Calu3 (cell line): ENCODE measurements around the gene PTGFRN. TPM values are rescaled to one million over a fixed set of nuclear protein-coding genes. Genes with fewer than 3 reads are reported as not detected.

Experiments used
- BruUV-seq: library from RNA; stranded (reverse); fragments of 400-500 nt; replicated peaks from 2 replicates; lab custom pipeline; 2021; lab: Mats Ljungman, UMichigan
- CTCF ChIA-PET: fragments of 300-600 bp; sonication (Branson Sonifier 250); formaldehyde crosslinking; loops from one replicate; lab custom pipeline; 2022; ENCODE audit warnings: antibody characterized with exemption; lab: Charles Lee
- DNase-seq: peaks from one replicate; pipeline ENCODE4 v3.0.0; 2022
- H3K27ac Mint-ChIP-seq: one replicate; pipeline ENCODE4 v1.8.0; 2022; ENCODE audit warnings: mixed read lengths; ENCODE audit not compliant: unreplicated experiment
- H3K27me3 Mint-ChIP-seq: one replicate; pipeline ENCODE4 v1.8.0; 2022; ENCODE audit warnings: mixed read lengths; ENCODE audit not compliant: unreplicated experiment
- H3K36me3 Mint-ChIP-seq: one replicate; pipeline ENCODE4 v1.8.0; 2022; ENCODE audit warnings: mild to moderate bottlenecking, moderate library complexity, mixed read lengths; ENCODE audit not compliant: insufficient read depth, unreplicated experiment
- H3K4me1 Mint-ChIP-seq: one replicate; pipeline ENCODE4 v1.8.0; 2022; ENCODE audit warnings: mild to moderate bottlenecking, low read depth, mixed read lengths; ENCODE audit not compliant: unreplicated experiment
- H3K4me3 Mint-ChIP-seq: one replicate; pipeline ENCODE4 v1.8.0; 2022; ENCODE audit warnings: mild to moderate bottlenecking, low read depth, moderate library complexity, mixed read lengths; ENCODE audit not compliant: unreplicated experiment
- H3K9me3 Mint-ChIP-seq: one replicate; pipeline ENCODE4 v1.8.0; 2022; ENCODE audit warnings: low read depth, mixed read lengths; ENCODE audit not compliant: unreplicated experiment
- CTCF ChIP-seq: fragments of 200-600 bp; IDR thresholded peaks from one replicate; pipeline ENCODE4 v1.8.0; 2022; ENCODE audit warnings: antibody characterized with exemption; ENCODE audit not compliant: unreplicated experiment
- intact Hi-C: fragments of 100-400 bp; cut with micrococcal nuclease; formaldehyde crosslinking; loops from one replicate; pipeline ENCODE4 v1.10.0; 2022; ENCODE audit not compliant: unreplicated experiment
- total RNA-seq: library from RNA; stranded (reverse); gene quantifications from 2 replicates; pipeline ENCODE4 v1.2.3, GENCODE V29; 2022

Gene PTGFRN
- total RNA-seq, 1 experiment from 2014 or later, result 44.6 TPM

GRCh38 chr1:116882866-116883265 is 26.9 kb upstream of the PTGFRN start:
- Mint-ChIP-seq H3K9me3 (no peaks in the 10 kb centered on the region), H3K27me3 (no peaks in the 10 kb centered on the region), H3K27ac (no peak overlapping the region), H3K4me1 (no peaks in the 10 kb centered on the region), H3K36me3 (no peaks in the 10 kb centered on the region), H3K4me3 (no peak overlapping the region)
- intact Hi-C loops, result no loop called here
- no peak for TF ChIP-seq CTCF
- BruUV-seq, result no TSS peak
- no peak for DNase-seq
- CTCF ChIA-PET, result interaction anchor here (0.6 to 1.1 kb wide), 2 partner anchors 109 to 177 kb away, joined by 3 to 5 read pairs; partner anchors contain the start of gene TTF2

GRCh38 chr1:116886291-116886878 is 23.3 kb upstream of the PTGFRN start:
- BruUV-seq, result no TSS peak
- CTCF ChIA-PET, result no interaction called here
- TF ChIP-seq CTCF, result no peak
- H3K27ac Mint-ChIP-seq, result no peak overlapping the region
- no peaks in the 10 kb centered on the region for H3K36me3 Mint-ChIP-seq
- no peak for DNase-seq
- H3K9me3 Mint-ChIP-seq, result no peaks in the 10 kb centered on the region
- no peaks in the 10 kb centered on the region for H3K4me1 Mint-ChIP-seq
- intact Hi-C loops, result no loop called here
- H3K27me3 Mint-ChIP-seq, result no peaks in the 10 kb centered on the region
- H3K4me3 Mint-ChIP-seq, result no peak overlapping the region

- no peak for TF ChIP-seq CTCF
- H3K27me3 Mint-ChIP-seq, result peaks cover 6% of the 10 kb centered on the region
- CTCF ChIA-PET, result no interaction called here
- H3K4me3 Mint-ChIP-seq, result no peak overlapping the region
- no peaks in the 10 kb centered on the region for H3K9me3 Mint-ChIP-seq
- no peak overlapping the region for H3K27ac Mint-ChIP-seq
- no peak for DNase-seq
- H3K4me1 Mint-ChIP-seq, result no peaks in the 10 kb centered on the region
- no peaks in the 10 kb centered on the region for H3K36me3 Mint-ChIP-seq
- BruUV-seq, result no TSS peak
- intact Hi-C loops, result no loop called here
Measured at GRCh38 chr1:116887212-116887611, 22.5 kb upstream of the PTGFRN start.

- H3K27ac Mint-ChIP-seq, result no peak overlapping the region
- H3K36me3 Mint-ChIP-seq, result no peaks in the 10 kb centered on the region
- intact Hi-C loops, result no loop called here
- no TSS peak for BruUV-seq
- CTCF ChIA-PET, result interaction anchor here (1.0 kb wide), 1 partner anchor 27 kb away, joined by 3 read pairs; no protein-coding TSS in a partner anchor
- H3K4me1 Mint-ChIP-seq, result no peaks in the 10 kb centered on the region
- no peak overlapping the region for H3K4me3 Mint-ChIP-seq
- no peaks in the 10 kb centered on the region for H3K9me3 Mint-ChIP-seq
- no peak for TF ChIP-seq CTCF
- DNase-seq, result no peak
- peaks cover 15% of the 10 kb centered on the region for H3K27me3 Mint-ChIP-seq
Measured at GRCh38 chr1:116889380-116889779, 20.3 kb upstream of the PTGFRN start.
